Measurements from ENCODE around the gene SAMD4B.

Gene SAMD4B

GRCh38 chr19:39318071-39318470, 24.1 kb upstream of the SAMD4B start:
- no peaks in the 10 kb centered on the region for H3K9me3 Mint-ChIP-seq
- H3K36me3 Mint-ChIP-seq (ENCODE audit: insufficient read depth), result peaks cover 14% of the 10 kb centered on the region
- ATAC-seq (replicated peaks) (no peak), DNase-seq (no peak)
- H3K4me3 Mint-ChIP-seq, result no peak overlapping the region
- H3K27ac Mint-ChIP-seq, result no peak overlapping the region
- peaks cover 29 to 43% of the 10 kb centered on the region in 2 donors for H3K4me1 Mint-ChIP-seq (ENCODE audit: low read depth in 2 of 2)
- no peaks in the 10 kb centered on the region for H3K27me3 Mint-ChIP-seq

- Mint-ChIP-seq H3K4me1 (ENCODE audit: low read depth in 2 of 2) (peaks cover 29 to 39% of the 10 kb centered on the region in 2 donors), H3K27me3 (no peaks in the 10 kb centered on the region), H3K36me3 (ENCODE audit: insufficient read depth) (peaks cover 9% of the 10 kb centered on the region), H3K4me3 (peak overlapping the region; percentile 73 to 77), H3K9me3 (no peaks in the 10 kb centered on the region), H3K27ac (peak overlapping the region; percentile 10 to 47)
- DNase-seq (no peak), ATAC-seq (replicated peaks) (no peak)
Measured at GRCh38 chr19:39318690-39319089, 23.5 kb upstream of the SAMD4B start.

GRCh38 chr19:39319098-39319891, 22.9 kb upstream of the SAMD4B start:
- no peak for ATAC-seq (replicated peaks)

GRCh38 chr19:39319892-39320248, 22.4 kb upstream of the SAMD4B start:
- Mint-ChIP-seq H3K9me3 (no peaks in the 10 kb centered on the region), H3K4me3 (peak overlapping the region; percentile 73 to 77), H3K36me3 (ENCODE audit: insufficient read depth) (peaks cover 11% of the 10 kb centered on the region), H3K27ac (peak overlapping the region in 1 of 2 donors; percentile 47), H3K27me3 (no peaks in the 10 kb centered on the region), H3K4me1 (ENCODE audit: low read depth in 2 of 2) (peaks cover 29 to 39% of the 10 kb centered on the region in 2 donors)
- DNase-seq, result no peak
- ATAC-seq (replicated peaks), result no peak

More at GRCh38 chr19:39319098-39319891, 22.9 kb upstream of the SAMD4B start:
- Mint-ChIP-seq H3K4me1 (ENCODE audit: low read depth in 2 of 2) (peaks cover 29 to 39% of the 10 kb centered on the region in 2 donors), H3K36me3 (ENCODE audit: insufficient read depth) (peaks cover 9% of the 10 kb centered on the region), H3K4me3 (peak overlapping the region; percentile 73 to 77), H3K9me3 (no peaks in the 10 kb centered on the region), H3K27me3 (no peaks in the 10 kb centered on the region), H3K27ac (peak overlapping the region; percentile 10 to 47)
- no peak for DNase-seq

GRCh38 chr19:39321117-39321831, 20.9 kb upstream of the SAMD4B start:
- Mint-ChIP-seq H3K36me3 (ENCODE audit: insufficient read depth) (peaks cover 22% of the 10 kb centered on the region), H3K9me3 (no peaks in the 10 kb centered on the region), H3K27me3 (no peaks in the 10 kb centered on the region), H3K4me1 (ENCODE audit: low read depth in 2 of 2) (peaks cover 31 to 40% of the 10 kb centered on the region in 2 donors), H3K27ac (peak overlapping the region; percentile 87 to 92), H3K4me3 (peak overlapping the region; percentile 79 to 80)
- DNase-seq (no peak), ATAC-seq (replicated peaks) (peak; percentile 30)

- Mint-ChIP-seq H3K36me3 (ENCODE audit: insufficient read depth) (peaks cover 25% of the 10 kb centered on the region), H3K9me3 (no peaks in the 10 kb centered on the region), H3K4me3 (peak overlapping the region; percentile 79 to 80), H3K27ac (peak overlapping the region; percentile 87 to 92), H3K4me1 (ENCODE audit: low read depth in 2 of 2) (peaks cover 31 to 43% of the 10 kb centered on the region in 2 donors), H3K27me3 (no peaks in the 10 kb centered on the region)
- ATAC-seq (replicated peaks) (no peak), DNase-seq (no peak)
Measured at GRCh38 chr19:39321832-39322176, 20.4 kb upstream of the SAMD4B start.

- H3K36me3 Mint-ChIP-seq (ENCODE audit: insufficient read depth), result peaks cover 44% of the 10 kb centered on the region
- DNase-seq, result no peak
- H3K4me3 Mint-ChIP-seq, result no peak overlapping the region
- peak overlapping the region in 1 of 2 donors; percentile 87 for H3K27ac Mint-ChIP-seq
- peaks cover 32 to 44% of the 10 kb centered on the region in 2 donors for H3K4me1 Mint-ChIP-seq (ENCODE audit: low read depth in 2 of 2)
- no peaks in the 10 kb centered on the region for H3K9me3 Mint-ChIP-seq
- H3K27me3 Mint-ChIP-seq, result no peaks in the 10 kb centered on the region
- no peak for ATAC-seq (replicated peaks)
Measured at GRCh38 chr19:39324242-39324842, 17.9 kb upstream of the SAMD4B start.

GRCh38 chr19:39325778-39326665, 16.2 kb upstream of the SAMD4B start:
- Mint-ChIP-seq H3K4me3 (no peak overlapping the region), H3K36me3 (ENCODE audit: insufficient read depth) (peaks cover 54% of the 10 kb centered on the region), H3K4me1 (ENCODE audit: low read depth in 2 of 2) (peaks cover 35 to 39% of the 10 kb centered on the region in 2 donors), H3K27me3 (no peaks in the 10 kb centered on the region), H3K27ac (peak overlapping the region in 1 of 2 donors; percentile 31), H3K9me3 (no peaks in the 10 kb centered on the region)
- DNase-seq (no peak), ATAC-seq (replicated peaks) (no peak)

GRCh38 chr19:39327363-39328045, 14.7 kb upstream of the SAMD4B start:
- Mint-ChIP-seq H3K4me3 (no peak overlapping the region), H3K27ac (peak overlapping the region; percentile 35 to 68), H3K27me3 (no peaks in the 10 kb centered on the region), H3K36me3 (ENCODE audit: insufficient read depth) (peaks cover 66% of the 10 kb centered on the region), H3K9me3 (no peaks in the 10 kb centered on the region), H3K4me1 (ENCODE audit: low read depth in 2 of 2) (peaks cover 27 to 28% of the 10 kb centered on the region in 2 donors)
- ATAC-seq (replicated peaks) (no peak), DNase-seq (no peak)

GRCh38 chr19:39328046-39328705, 14.0 kb upstream of the SAMD4B start:
- peak overlapping the region; percentile 4 to 18 for H3K4me3 Mint-ChIP-seq
- peaks cover 27 to 28% of the 10 kb centered on the region in 2 donors for H3K4me1 Mint-ChIP-seq (ENCODE audit: low read depth in 2 of 2)
- H3K27me3 Mint-ChIP-seq, result no peaks in the 10 kb centered on the region
- peaks cover 67% of the 10 kb centered on the region for H3K36me3 Mint-ChIP-seq (ENCODE audit: insufficient read depth)
- peak; percentile 83 for ATAC-seq (replicated peaks)
- H3K27ac Mint-ChIP-seq, result peak overlapping the region; percentile 35 to 68
- H3K9me3 Mint-ChIP-seq, result no peaks in the 10 kb centered on the region
- peak; percentile 84 to 90 (median 88) for DNase-seq

GRCh38 chr19:39329948-39330347, 12.3 kb upstream of the SAMD4B start:
- Mint-ChIP-seq H3K36me3 (ENCODE audit: insufficient read depth) (peaks cover 76% of the 10 kb centered on the region), H3K27me3 (no peaks in the 10 kb centered on the region), H3K9me3 (no peaks in the 10 kb centered on the region), H3K4me3 (peak overlapping the region in 1 of 2 donors; percentile 49), H3K27ac (peak overlapping the region; percentile 17 to 84), H3K4me1 (ENCODE audit: low read depth in 2 of 2) (peaks cover 36 to 38% of the 10 kb centered on the region in 2 donors)
- DNase-seq (no peak), ATAC-seq (replicated peaks) (no peak)

- no peaks in the 10 kb centered on the region for H3K9me3 Mint-ChIP-seq
- ATAC-seq (replicated peaks) (no peak), DNase-seq (no peak)
- H3K36me3 Mint-ChIP-seq (ENCODE audit: insufficient read depth), result peaks cover 71% of the 10 kb centered on the region
- H3K27ac Mint-ChIP-seq, result peak overlapping the region in 1 of 2 donors; percentile 32
- H3K4me1 Mint-ChIP-seq (ENCODE audit: low read depth in 2 of 2), result peaks cover 46 to 51% of the 10 kb centered on the region in 2 donors
- H3K4me3 Mint-ChIP-seq, result peak overlapping the region in 1 of 2 donors; percentile 99
- no peaks in the 10 kb centered on the region for H3K27me3 Mint-ChIP-seq
Measured at GRCh38 chr19:39332293-39332692, 9.9 kb upstream of the SAMD4B start.
